ENCODE measurements around the gene ANGPTL2.

DNA sequence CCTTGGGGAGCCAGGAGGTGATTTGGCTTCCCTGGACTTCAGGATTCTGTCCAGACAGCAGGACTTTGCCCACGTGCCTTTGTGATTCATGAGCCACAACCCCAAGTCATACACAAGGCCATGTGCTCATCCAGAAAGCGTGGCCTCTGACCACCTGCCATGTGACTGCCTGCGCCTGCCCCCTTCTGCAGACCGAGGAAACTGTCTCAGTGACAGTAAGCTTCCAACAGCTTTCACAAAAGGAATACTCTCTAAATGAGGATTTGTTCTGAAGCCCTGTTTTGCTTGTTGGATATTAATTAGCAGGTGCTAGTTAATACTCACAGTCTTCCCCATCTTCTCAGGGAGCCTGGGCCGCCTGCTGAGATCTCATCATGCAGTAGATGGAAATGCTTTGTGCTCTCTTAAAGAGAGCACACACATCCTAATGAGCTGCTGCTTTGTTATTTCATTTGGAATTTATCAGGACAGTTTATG is 36.9 kb upstream of the ANGPTL2 start:
- TF ChIP-seq, protein P1, sequence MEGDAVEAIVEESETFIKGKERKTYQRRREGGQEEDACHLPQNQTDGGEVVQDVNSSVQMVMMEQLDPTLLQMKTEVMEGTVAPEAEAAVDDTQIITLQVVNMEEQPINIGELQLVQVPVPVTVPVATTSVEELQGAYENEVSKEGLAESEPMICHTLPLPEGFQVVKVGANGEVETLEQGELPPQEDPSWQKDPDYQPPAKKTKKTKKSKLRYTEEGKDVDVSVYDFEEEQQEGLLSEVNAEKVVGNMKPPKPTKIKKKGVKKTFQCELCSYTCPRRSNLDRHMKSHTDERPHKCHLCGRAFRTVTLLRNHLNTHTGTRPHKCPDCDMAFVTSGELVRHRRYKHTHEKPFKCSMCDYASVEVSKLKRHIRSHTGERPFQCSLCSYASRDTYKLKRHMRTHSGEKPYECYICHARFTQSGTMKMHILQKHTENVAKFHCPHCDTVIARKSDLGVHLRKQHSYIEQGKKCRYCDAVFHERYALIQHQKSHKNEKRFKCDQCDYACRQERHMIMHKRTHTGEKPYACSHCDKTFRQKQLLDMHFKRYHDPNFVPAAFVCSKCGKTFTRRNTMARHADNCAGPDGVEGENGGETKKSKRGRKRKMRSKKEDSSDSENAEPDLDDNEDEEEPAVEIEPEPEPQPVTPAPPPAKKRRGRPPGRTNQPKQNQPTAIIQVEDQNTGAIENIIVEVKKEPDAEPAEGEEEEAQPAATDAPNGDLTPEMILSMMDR (IDR thresholded peaks at IDR 0.05; ENCODE audit: low read length) = no peak
- no peak for TF ChIP-seq EZH2 (IDR thresholded peaks at IDR 0.05; ENCODE audit: borderline replicate concordance, low read length)
